HG03066 (cell line): ENCODE data around the gene PDE1C.
"Not testable (repeated sequence)": the region's sequence is repeated elsewhere in the genome, so short reads cannot be mapped to it uniquely, and the experiment has no call there.

Experiments used
- ATAC-seq: cut with Tn5 transposase; IDR thresholded peaks from one replicate; pipeline ENCODE4 v1.9.1; 2021; ENCODE audit warnings: low read depth; ENCODE audit not compliant: unreplicated experiment

Gene PDE1C

GRCh38 chr7:31858055-31858454, 212.2 kb downstream of the PDE1C start:
- ATAC-seq = no peak

DNA sequence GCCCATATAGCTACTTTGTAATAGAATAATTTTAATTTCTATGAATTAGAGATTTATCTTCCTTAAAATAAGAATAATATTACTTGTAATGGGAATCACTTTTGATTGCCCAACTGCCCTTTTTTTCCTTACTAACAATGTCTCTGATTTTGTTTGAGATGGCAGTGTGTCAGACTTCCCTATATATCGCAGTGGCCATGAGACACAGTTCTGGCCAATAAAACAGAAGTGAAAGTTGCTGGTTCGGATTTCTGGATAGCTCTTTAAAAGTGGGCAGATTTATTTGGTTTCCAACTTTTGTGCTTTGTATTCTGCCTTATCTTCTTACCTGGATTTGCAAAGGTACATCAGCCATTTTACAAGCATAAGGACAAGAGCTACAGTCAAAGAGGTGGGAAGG, 213.0 kb downstream of the PDE1C start:
- ATAC-seq = no peak

DNA sequence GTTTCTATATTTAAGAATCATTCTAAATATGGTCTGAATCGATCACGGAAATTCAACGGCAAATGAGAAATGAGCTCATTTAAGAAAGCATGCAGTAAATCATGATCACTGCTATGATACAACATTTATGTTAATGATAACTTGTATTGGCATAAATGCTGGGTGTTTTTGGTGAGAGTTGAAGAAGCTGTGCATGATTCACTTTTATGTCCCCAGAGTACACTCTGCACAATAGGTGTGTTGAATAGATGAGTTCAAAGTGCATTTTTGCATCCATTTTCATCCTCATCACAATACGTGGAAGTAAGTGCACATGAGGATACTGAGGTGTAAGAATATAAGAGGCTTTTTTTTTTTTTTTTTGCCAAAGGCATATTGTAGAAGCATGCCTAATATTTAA, 213.9 kb downstream of the PDE1C start:
- ATAC-seq = no peak

DNA sequence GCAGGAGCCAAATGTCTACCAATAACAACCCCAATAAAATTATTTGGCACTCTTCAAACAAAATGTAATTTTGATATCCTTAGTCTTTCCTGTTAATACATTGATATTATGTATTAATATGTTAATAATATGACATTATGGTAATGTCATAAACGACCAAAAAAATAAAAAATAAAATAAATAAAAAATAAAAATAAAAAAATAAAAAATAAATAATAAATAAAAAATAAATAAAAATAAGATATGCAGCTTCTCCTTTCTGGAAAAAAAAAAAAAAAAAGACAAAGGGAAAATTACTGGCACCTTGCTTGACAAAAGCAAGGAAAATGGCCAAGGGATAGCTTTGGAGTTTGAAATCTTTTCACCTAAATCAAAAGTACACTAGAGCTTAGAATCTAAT, 214.7 kb downstream of the PDE1C start:
- ATAC-seq = no peak

- ATAC-seq = no peak
These were observed 216.8 kb downstream of the PDE1C start for GRCh38 chr7:31853380-31853779.

DNA sequence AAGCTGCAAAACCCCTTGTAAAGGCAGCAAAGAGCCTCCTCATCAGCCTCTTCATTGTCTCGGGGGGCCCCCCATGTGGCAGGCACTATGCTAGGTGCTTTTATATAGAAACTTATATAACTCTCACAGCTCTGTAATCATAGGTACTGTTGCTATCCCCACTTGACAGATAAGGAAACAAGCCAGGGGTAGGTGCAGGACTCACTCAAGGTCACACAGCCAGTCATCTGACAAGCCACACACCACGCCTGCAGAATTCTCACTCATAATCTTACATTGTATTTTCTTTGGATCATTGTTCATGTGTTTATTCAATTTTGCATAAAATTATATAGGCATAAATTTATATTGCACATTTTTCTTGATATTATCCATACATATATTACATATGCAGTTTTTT, 217.7 kb downstream of the PDE1C start:
- no peak for ATAC-seq

- no peak for ATAC-seq
These were observed 219.1 kb downstream of the PDE1C start for GRCh38 chr7:31851119-31851518.

GRCh38 chr7:31850601-31851000, 219.6 kb downstream of the PDE1C start:
- no peak for ATAC-seq

GRCh38 chr7:31850066-31850465, 220.1 kb downstream of the PDE1C start:
- ATAC-seq = no peak

DNA sequence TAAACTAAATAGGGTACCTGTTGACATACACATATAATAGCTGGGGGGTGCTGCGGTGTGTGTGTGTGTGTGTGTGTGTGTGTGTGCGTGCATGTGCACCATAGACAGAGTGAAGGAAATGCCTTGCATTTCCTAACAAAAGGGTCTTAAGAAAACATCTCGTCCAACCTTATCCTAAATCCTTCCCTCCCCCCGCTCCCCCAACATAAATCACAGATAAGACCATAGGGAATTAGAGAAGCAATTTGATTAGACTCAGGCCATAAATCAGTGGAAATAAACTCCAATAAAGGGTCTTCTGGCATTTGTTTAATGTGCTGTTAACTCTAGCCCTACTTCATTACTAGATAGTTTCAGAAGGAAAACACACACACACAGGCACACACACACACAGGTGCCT, 234.7 kb downstream of the PDE1C start:
- ATAC-seq = no peak

DNA sequence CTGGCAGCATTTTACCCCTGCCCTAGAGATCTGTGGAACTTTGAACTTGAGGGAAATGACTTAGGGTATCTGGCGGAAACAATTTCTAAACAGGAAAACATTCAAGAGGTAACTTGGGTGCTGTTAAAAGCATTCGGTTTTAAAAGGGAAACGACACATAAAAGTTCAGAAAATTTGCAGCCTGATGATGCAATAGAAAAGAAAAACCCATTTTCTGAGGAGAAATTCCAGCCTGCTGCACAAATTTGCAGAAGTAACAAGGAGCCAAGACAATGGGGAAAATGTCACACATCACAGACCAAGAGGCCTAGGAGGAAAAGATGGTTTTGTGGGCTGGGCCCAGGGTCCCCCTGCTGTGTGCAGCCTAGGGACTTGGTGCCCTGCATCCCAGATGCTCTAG, 236.6 kb downstream of the PDE1C start:
- ATAC-seq = not testable (repeated sequence)

DNA sequence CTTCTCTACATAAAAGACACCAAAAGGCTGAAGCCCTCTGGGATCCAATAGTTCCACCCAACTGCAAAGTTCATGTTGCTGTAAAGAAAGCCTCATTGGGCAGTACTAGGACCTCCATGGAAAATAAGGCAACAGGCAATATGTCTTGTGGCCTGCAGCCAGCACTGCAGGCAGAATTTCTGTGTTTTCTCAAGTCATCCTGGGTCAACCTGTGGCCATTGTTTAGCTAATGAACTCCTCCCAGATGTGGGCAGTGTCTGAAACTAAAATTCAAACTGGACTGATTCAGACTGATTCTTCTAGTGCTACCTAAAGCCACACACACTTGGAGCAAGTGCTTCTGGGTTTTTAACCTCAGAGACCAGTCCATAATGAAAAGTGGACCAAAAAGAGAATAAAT, 241.7 kb downstream of the PDE1C start:
- no peak for ATAC-seq

- no peak for ATAC-seq
These were observed 244.6 kb downstream of the PDE1C start for GRCh38 chr7:31825576-31825975.

DNA sequence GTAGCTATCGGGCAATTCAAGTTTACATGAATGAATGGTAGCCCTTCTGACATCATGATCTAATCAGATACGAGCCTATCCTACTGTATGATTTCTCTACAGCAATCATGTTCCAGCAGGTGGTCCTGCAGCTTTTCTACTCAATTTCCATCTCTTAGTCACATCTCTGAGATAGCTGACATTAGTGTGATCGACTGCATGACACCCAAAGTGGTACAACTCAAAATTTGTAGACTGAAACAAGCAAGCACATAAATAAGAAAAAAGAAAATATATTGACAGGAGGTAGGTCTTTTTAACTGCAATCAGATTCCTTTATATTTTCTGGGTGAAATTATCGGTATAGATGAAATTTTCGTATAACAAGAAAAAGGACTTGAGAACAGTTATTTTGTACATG, 251.2 kb downstream of the PDE1C start:
- no peak for ATAC-seq

DNA sequence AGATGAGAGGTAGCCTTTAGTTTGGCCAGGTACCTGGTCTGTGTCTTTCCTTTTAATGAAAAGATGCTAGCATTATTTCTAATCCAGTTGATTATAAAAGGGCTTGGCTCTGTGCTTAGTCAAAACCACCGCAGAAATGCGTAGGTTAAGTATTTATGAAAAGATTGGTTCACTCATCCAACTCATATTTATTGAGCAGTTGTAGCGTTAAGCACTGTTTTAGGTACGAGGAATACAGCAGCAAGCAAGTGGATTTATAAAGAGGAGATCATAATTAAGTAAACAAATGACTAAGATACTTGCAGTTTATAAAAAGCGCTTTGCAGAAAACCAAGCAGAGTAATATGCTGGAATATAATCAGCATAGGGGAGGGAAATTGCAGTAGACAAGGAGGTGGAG, 253.4 kb downstream of the PDE1C start:
- no peak for ATAC-seq

GRCh38 chr7:31815796-31816195, 254.4 kb downstream of the PDE1C start:
- no peak for ATAC-seq

DNA sequence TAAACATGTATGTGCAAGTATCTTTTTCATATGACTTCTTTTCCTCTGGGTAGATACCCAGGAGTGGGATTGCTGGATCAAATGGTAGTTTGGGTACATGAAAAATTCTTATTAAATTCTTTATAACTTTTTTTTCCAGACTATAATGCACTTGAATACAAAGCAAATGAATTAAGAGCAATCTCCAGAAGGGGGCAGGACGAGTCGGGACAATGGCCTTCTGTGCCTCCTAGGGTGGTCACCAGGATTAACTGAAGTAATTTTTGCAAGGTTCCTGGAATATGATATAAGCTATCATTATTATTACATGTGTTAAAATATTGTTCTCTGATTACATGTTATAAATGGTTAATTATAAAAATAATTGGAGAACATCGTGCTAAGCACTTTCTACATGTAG, 256.0 kb downstream of the PDE1C start:
- ATAC-seq = no peak

- ATAC-seq = no peak
These were observed 258.4 kb downstream of the PDE1C start for GRCh38 chr7:31811650-31812461.

- peak; percentile 95 for ATAC-seq
These were observed 264.9 kb downstream of the PDE1C start for GRCh38 chr7:31805209-31805818.

- ATAC-seq = no peak
These were observed 273.8 kb downstream of the PDE1C start for GRCh38 chr7:31796375-31796774.

DNA sequence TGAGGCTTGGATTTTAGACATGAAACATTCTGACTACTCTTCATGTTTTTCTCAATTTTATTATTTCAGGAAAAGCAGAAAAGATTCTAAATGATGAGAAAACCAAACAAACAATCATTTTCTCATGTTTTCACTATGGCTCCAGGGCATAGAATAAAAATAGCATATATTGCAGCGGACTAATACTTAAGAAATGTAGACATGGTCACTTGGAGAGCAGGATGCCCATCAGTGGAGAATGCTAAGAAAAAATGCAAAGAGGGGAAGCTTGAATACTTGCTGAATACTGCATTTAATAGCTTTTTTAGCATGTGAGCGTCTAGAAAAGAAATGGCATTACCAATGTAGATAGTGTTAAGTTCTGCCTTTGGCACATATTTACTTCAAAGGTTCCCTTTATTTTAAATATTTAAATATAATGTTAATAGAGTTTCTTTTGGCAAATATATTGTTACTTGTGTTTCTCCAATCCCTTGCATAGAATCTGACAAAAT, 275.3 kb downstream of the PDE1C start:
- ATAC-seq = no peak

DNA sequence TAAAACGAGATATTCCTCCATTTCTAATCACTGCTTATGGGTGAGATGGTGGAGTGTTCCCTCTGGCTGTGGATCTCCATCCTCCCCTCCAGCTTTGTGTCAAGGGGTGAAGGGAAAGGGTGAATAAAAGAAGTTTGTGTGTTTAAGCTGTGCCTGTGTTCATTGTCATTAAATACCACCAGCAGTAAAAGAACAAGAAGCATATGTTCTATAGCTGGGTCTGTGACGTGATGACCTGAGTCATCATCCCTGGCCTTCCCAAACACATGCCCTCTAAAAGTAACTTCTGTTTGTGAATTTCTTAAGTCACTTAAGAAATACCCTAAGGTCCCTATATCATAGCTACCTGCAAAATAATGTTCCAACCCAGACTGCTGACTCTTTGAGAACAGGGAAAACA, 278.3 kb downstream of the PDE1C start:
- ATAC-seq = no peak
